Measurements from ENCODE around the gene ATG7. TPM values are rescaled to one million over a fixed set of nuclear protein-coding genes. Genes with fewer than 3 reads are reported as not detected.

Gene ATG7
- total RNA-seq, 4 donors from 2014 or later, result 31.3 to 67.7 (median 51.3) TPM

- Histone ChIP-seq H3K9me3 (peaks cover 0 to 8% (median 8%) of the 10 kb centered on the region in 3 donors), H3K4me3 (no peak overlapping the region), H3K36me3 (peaks cover 0 to 20% (median 0%) of the 10 kb centered on the region in 3 donors), H3K27me3 (no peaks in the 10 kb centered on the region), H3K4me1 (peaks cover 0 to 17% (median 3%) of the 10 kb centered on the region in 3 donors), H3K27ac (no peak overlapping the region)
- no peak for DNase-seq
- no peak for TF ChIP-seq POLR2A (IDR thresholded peaks at IDR 0.05)
- TF ChIP-seq CTCF (IDR thresholded peaks at IDR 0.05), result no peak
- WGBS, 2 donors, result 98 to 99% methylated on average over 11 of the region's 11 CpGs
- intact Hi-C loops (cut with DNase I), result no loop called here
These were observed 13.2 kb upstream of the ATG7 start for GRCh38 chr3:11258958-11259357.

- Histone ChIP-seq H3K4me3 (no peak overlapping the region), H3K36me3 (peaks cover 0 to 20% (median 0%) of the 10 kb centered on the region in 3 donors), H3K27me3 (no peaks in the 10 kb centered on the region), H3K4me1 (peaks cover 0 to 11% (median 0%) of the 10 kb centered on the region in 3 donors), H3K27ac (no peak overlapping the region), H3K9me3 (no peaks in the 10 kb centered on the region)
- whole genome bisulfite sequencing, 2 donors, result 92% methylated on average over 1 to 3 of the region's 3 CpGs
- DNase-seq, result no peak
- TF ChIP-seq CTCF (IDR thresholded peaks at IDR 0.05), result no peak
- intact Hi-C loops (cut with DNase I), result no loop called here
These were observed 11.7 kb upstream of the ATG7 start for GRCh38 chr3:11260460-11260859.

- no peak for DNase-seq
- WGBS, 2 donors, result 67 to 81% methylated on average over 2 to 6 of the region's 9 CpGs
- Histone ChIP-seq H3K27ac (no peak overlapping the region), H3K36me3 (no peaks in the 10 kb centered on the region), H3K9me3 (no peaks in the 10 kb centered on the region), H3K27me3 (no peaks in the 10 kb centered on the region), H3K4me3 (no peak overlapping the region), H3K4me1 (peaks cover 12 to 17% (median 15%) of the 10 kb centered on the region in 3 donors)
- intact Hi-C loops (cut with DNase I), result no loop called here
- TF ChIP-seq CTCF (IDR thresholded peaks at IDR 0.05) (no peak), POLR2A (IDR thresholded peaks at IDR 0.05) (no peak)
These were observed 3.2 kb upstream of the ATG7 start for GRCh38 chr3:11269007-11269406.

GRCh38 chr3:11272906-11273574, 843 bp downstream of the ATG7 start:
- H3K27me3 ChIP-seq, result no peaks in the 10 kb centered on the region
- intact Hi-C loops (cut with DNase I), result no loop called here
- WGBS, 2 donors, result 1 to 2% methylated on average over 9 of the region's 9 CpGs

More at GRCh38 chr3:11272906-11273574, 843 bp downstream of the ATG7 start:
- Histone ChIP-seq H3K4me1 (peaks cover 14 to 25% (median 15%) of the 10 kb centered on the region in 3 donors), H3K9me3 (no peaks in the 10 kb centered on the region), H3K4me3 (peak overlapping the region; percentile 67 to 93 (median 88)), H3K27ac (peak overlapping the region; percentile 86 to 93 (median 90)), H3K36me3 (peaks cover 0 to 18% (median 0%) of the 10 kb centered on the region in 3 donors)
- TF ChIP-seq CTCF (IDR thresholded peaks at IDR 0.05) (no peak), POLR2A (IDR thresholded peaks at IDR 0.05) (no peak)
- no peak for DNase-seq
